Transverse colon (tissue), 3 donors: ENCODE results near the gene LRRC37A3.
"Not testable (repeated sequence)": the region's sequence is repeated elsewhere in the genome, so short reads cannot be mapped to it uniquely, and the experiment has no call there.

Experiments used
- CTCF ChIP-seq, 5 experiments: fragments of 200-600 bp in 3 of 5; fragments of 450-650 bp in 2 of 5; sonication (generic) in 3 of 5; IDR thresholded peaks; 1 replicate in 2 of 5; 2 replicates in 3 of 5; pipeline ENCODE4 v1.5.1; 2016 to 2017; ENCODE audit warnings: antibody characterized with exemption in 5 of 5, inconsistent platforms in 3 of 5, mild to moderate bottlenecking in 2 of 5, moderate library complexity in 1 of 5
- EP300 ChIP-seq: sonication (generic); formaldehyde crosslinking; IDR thresholded peaks from one replicate; pipeline ENCODE4 v1.6.1; 2017; ENCODE audit warnings: antibody characterized with exemption, low read depth
- POLR2A ChIP-seq: fragments of 450-650 bp; IDR thresholded peaks from one replicate; pipeline ENCODE4 v1.6.1; 2016; ENCODE audit warnings: antibody characterized with exemption, mild to moderate bottlenecking, moderate library complexity

GRCh38 chr17:64814993-64815832 is 104.1 kb downstream of the LRRC37A3 start:
- TF ChIP-seq POLR2A; EP300; CTCF (IDR thresholded peaks at IDR 0.05): not testable (repeated sequence)
